K562 (cell line): ENCODE data around the gene AGFG2. TPM values are rescaled to one million over a fixed set of nuclear protein-coding genes. Genes with fewer than 3 reads are reported as not detected.

Experiments
- CBFB ChIP-seq: sonication (generic); formaldehyde crosslinking; IDR thresholded peaks from 2 replicates; pipeline ENCODE4 v1.4.0; 2020; ENCODE audit warnings: mild to moderate bottlenecking, missing genetic modification reagents
- CEBPB ChIP-seq: fragments of 450-650 bp; IDR thresholded peaks from 2 replicates; pipeline ENCODE4 v1.6.1; 2016; ENCODE audit warnings: missing genetic modification characterization, missing compliant biosample characterization
- CHCHD3 ChIP-seq: fragments of 250-450 bp; sonication (Bioruptor Pico); IDR thresholded peaks from 2 replicates; pipeline ENCODE4 v2.1.2; 2022; ENCODE audit warnings: mild to moderate bottlenecking
- E2F4 ChIP-seq: sonication (generic); formaldehyde crosslinking; IDR thresholded peaks from 2 replicates; pipeline ENCODE4 v1.8.0; 2022; ENCODE audit warnings: mild to moderate bottlenecking, low read depth, missing genetic modification reagents
- FUS ChIP-seq: fragments of 200-400 bp; formaldehyde crosslinking; optimal IDR thresholded peaks from 2 replicates; pipeline ENCODE3; 2017; ENCODE audit warnings: low read depth, low read length
- HNRNPK ChIP-seq: fragments of 200-400 bp; formaldehyde crosslinking; IDR thresholded peaks from one replicate; pipeline ENCODE4 v1.6.1; 2018; ENCODE audit warnings: mild to moderate bottlenecking, low read depth, low read length; ENCODE audit not compliant: poor library complexity, severe bottlenecking
- JUN ChIP-seq, 2 experiments: sonication (generic) in 1 of 2; formaldehyde crosslinking in 1 of 2; IDR thresholded peaks; 2 replicates each; pipeline versions ENCODE4 v1.6.1 to v1.8.0; 2012 to 2022; ENCODE audit warnings: borderline replicate concordance in 2 of 2, mild to moderate bottlenecking in 2 of 2, improper control_type of control experiment in 1 of 2, low read depth in 1 of 2, low read length in 1 of 2, missing genetic modification reagents in 1 of 2
- NCOA2 ChIP-seq, 2 experiments: fragments of 450-650 bp; IDR thresholded peaks; 2 replicates each; pipeline ENCODE4 v1.6.1; 2018; ENCODE audit warnings: mild to moderate bottlenecking in 2 of 2, moderate library complexity in 1 of 2; ENCODE audit not compliant: partially characterized antibody in 2 of 2
- SIN3A ChIP-seq, 2 experiments: fragments of 150-350 bp in 1 of 2; IDR thresholded peaks; 2 replicates each; pipeline ENCODE4 v1.6.1; 2011 to 2016; ENCODE audit warnings: borderline replicate concordance in 2 of 2, low read depth in 2 of 2, low read length in 2 of 2, mild to moderate bottlenecking in 2 of 2, moderate library complexity in 2 of 2; ENCODE audit not compliant: control insufficient read depth in 1 of 2
- SIX5 ChIP-seq, 2 experiments: IDR thresholded peaks; 2 replicates each; pipeline ENCODE4 v1.6.1; 2011; ENCODE audit warnings: low read length in 2 of 2, borderline replicate concordance in 1 of 2, low read depth in 1 of 2, mild to moderate bottlenecking in 1 of 2, moderate library complexity in 1 of 2; ENCODE audit not compliant: insufficient read depth in 1 of 2
- TEAD2 ChIP-seq: fragments of 450-650 bp; IDR thresholded peaks from 2 replicates; pipeline ENCODE4 v1.6.1; 2016; ENCODE audit warnings: missing genetic modification characterization, control low read depth, missing compliant biosample characterization
- THRB ChIP-seq: fragments of 450-650 bp; formaldehyde crosslinking; conservative IDR thresholded peaks from 2 replicates; pipeline ENCODE4 v1.4.0; 2022; ENCODE audit warnings: mild to moderate bottlenecking, missing genetic modification characterization
- ZNF133 ChIP-seq: fragments of 250-450 bp; sonication (Bioruptor Pico); IDR thresholded peaks from 2 replicates; pipeline ENCODE4 v1.4.0; 2020; ENCODE audit warnings: mild to moderate bottlenecking
- ZNF717 ChIP-seq: fragments of 250-450 bp; sonication (Bioruptor Pico); IDR thresholded peaks from 2 replicates; pipeline ENCODE4 v1.5.0; 2021
- polyA plus RNA-seq, 8 experiments: library from polyadenylated mRNA; depleted of rRNA in 4 of 8; stranded (reverse) in 5 of 8; unstranded in 3 of 8; fragments of >200 nt; fragmentation: Nextera tagmentation in 2 of 8; fragmentation: Illumina TruSeq in 1 of 8; extraction: Ambion mirVana in 2 of 8; extraction: Trizol in 1 of 8; gene quantifications; 2 replicates each; pipeline versions ENCODE4 v1.2.1 to v1.2.3, GENCODE V29; 2011 to 2014; ENCODE audit warnings: inconsistent platforms in 1 of 8, missing spikeins in 1 of 8
- total RNA-seq, 7 experiments: library from RNA; depleted of rRNA in 6 of 7; stranded (reverse); fragments of >200 nt in 6 of 7; fragmentation: Illumina TruSeq in 2 of 7; extraction: Trizol in 2 of 7; gene quantifications; 2 replicates each; pipeline versions ENCODE4 v1.2.1 to v1.2.3, GENCODE V29; 2011 to 2021; ENCODE audit warnings: low replicate concordance in 1 of 7
- TF ChIP-seq, protein P1 (sequence below): fragments of 250-450 bp; sonication (Bioruptor Pico); IDR thresholded peaks from 2 replicates; pipeline ENCODE4 v1.8.0; 2021; ENCODE audit warnings: moderate library complexity, mild to moderate bottlenecking, inconsistent platforms
- TF ChIP-seq, protein P2 (sequence below), 2 experiments: IDR thresholded peaks in 1 of 2; conservative IDR thresholded peaks in 1 of 2; 2 replicates each; pipeline ENCODE4 v1.6.1; 2016; ENCODE audit warnings: low read depth in 2 of 2, mild to moderate bottlenecking in 1 of 2, missing compliant biosample characterization in 1 of 2, missing genetic modification characterization in 1 of 2, moderate library complexity in 1 of 2
- TF ChIP-seq, protein P3 (sequence below): sonication (generic); formaldehyde crosslinking; IDR thresholded peaks from 2 replicates; pipeline ENCODE4 v1.8.0; 2022; ENCODE audit warnings: missing genetic modification reagents, mild to moderate bottlenecking, moderate library complexity, borderline replicate concordance

The AGFG2 gene
- total and polyA plus RNA-seq, 9 of the 15 experiments (the other 6 are each of a cell fraction or from before 2014, with no cell fraction given): 0.31 to 23.1 (median 6.5) TPM

GRCh38 chr7:100612730-100613390, 73.9 kb downstream of the AGFG2 start (continued):
- TF ChIP-seq SIN3A (IDR thresholded peaks at IDR 0.05; ENCODE audit: borderline replicate concordance in 2 of 2, control insufficient read depth in 1 of 2, low read depth in 2 of 2, low read length in 2 of 2) (peak in 1 of 2 experiments; percentile 54; a peak in 1 of 4 replicates), ZNF717 (no peak), ZNF133 (CRISPR knock-in tag) (no peak), SIX5 (IDR thresholded peaks at IDR 0.05; ENCODE audit: borderline replicate concordance in 1 of 2, insufficient read depth in 1 of 2, low read depth in 1 of 2, low read length in 2 of 2) (no peak), JUN (IDR thresholded peaks at IDR 0.05; ENCODE audit: borderline replicate concordance, low read depth, low read length) (no peak), JUN (CRISPR knock-in tag; IDR thresholded peaks at IDR 0.05; ENCODE audit: borderline replicate concordance) (no peak), HNRNPK (no peak), CEBPB (tag) (no peak), THRB (CRISPR knock-in tag) (no peak), FUS (no peak), CHCHD3 (CRISPR knock-in tag) (no peak), TEAD2 (tag) (no peak), NCOA2 (IDR thresholded peaks at IDR 0.05; ENCODE audit: partially characterized antibody in 2 of 2) (no peak), E2F4 (CRISPR knock-in tag) (no peak), CBFB (CRISPR knock-in tag) (no peak)
- TF ChIP-seq, protein P1, sequence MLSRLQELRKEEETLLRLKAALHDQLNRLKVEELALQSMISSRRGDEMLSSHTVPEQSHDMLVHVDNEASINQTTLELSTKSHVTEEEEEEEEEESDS (CRISPR knock-in tag): no peak
- TF ChIP-seq, protein P2, sequence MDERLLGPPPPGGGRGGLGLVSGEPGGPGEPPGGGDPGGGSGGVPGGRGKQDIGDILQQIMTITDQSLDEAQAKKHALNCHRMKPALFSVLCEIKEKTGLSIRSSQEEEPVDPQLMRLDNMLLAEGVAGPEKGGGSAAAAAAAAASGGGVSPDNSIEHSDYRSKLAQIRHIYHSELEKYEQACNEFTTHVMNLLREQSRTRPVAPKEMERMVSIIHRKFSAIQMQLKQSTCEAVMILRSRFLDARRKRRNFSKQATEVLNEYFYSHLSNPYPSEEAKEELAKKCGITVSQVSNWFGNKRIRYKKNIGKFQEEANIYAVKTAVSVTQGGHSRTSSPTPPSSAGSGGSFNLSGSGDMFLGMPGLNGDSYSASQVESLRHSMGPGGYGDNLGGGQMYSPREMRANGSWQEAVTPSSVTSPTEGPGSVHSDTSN (CRISPR knock-in tag; IDR thresholded peaks at IDR 0.05; ENCODE audit: low read depth): no peak
- TF ChIP-seq, protein P2 (tag; conservative IDR thresholded peaks at IDR 0.05; ENCODE audit: low read depth): no peak
- TF ChIP-seq, protein P3, sequence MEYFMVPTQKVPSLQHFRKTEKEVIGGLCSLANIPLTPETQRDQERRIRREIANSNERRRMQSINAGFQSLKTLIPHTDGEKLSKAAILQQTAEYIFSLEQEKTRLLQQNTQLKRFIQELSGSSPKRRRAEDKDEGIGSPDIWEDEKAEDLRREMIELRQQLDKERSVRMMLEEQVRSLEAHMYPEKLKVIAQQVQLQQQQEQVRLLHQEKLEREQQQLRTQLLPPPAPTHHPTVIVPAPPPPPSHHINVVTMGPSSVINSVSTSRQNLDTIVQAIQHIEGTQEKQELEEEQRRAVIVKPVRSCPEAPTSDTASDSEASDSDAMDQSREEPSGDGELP (CRISPR knock-in tag): peak; percentile 54; the same call in 1 of the 2 replicates
